GM18951 (cell line): ENCODE results near the gene TFPI.

Source experiments
- POLR2A ChIP-seq: IDR thresholded peaks from 4 replicates; pipeline ENCODE4 v1.6.1; 2011; ENCODE audit warnings: mild to moderate bottlenecking; ENCODE audit not compliant: insufficient read length, insufficient read depth; ENCODE audit errors: extremely low read depth
- in situ Hi-C: fragments of 300-500 bp; cut with MboI; formaldehyde crosslinking; loops from one replicate; pipeline ENCODE4 v1.12.0; 2022; ENCODE audit warnings: low sequenced_read_pairs, mixed read lengths, inconsistent platforms; ENCODE audit not compliant: unreplicated experiment

TFPI gene

GRCh38 chr2:187469538-187469937, 84.7 kb downstream of the TFPI start:
- in situ Hi-C loops, result loop anchor here (25.0 kb wide), 1 partner anchor 582 kb away; no protein-coding TSS in a partner anchor
- no peak for TF ChIP-seq POLR2A

- in situ Hi-C loops, result loop anchor here (25.0 kb wide), 1 partner anchor 581 kb away; no protein-coding TSS in a partner anchor
- no peak for TF ChIP-seq POLR2A
Observed at GRCh38 chr2:187468262-187468661, 86.0 kb downstream of the TFPI start.

- in situ Hi-C loops, result loop anchor here (25.0 kb wide), 1 partner anchor 579 kb away; no protein-coding TSS in a partner anchor
- no peak for TF ChIP-seq POLR2A
Observed at GRCh38 chr2:187466129-187466792, 88.0 kb downstream of the TFPI start.

- no peak for TF ChIP-seq POLR2A
- in situ Hi-C loops, result loop anchor here (25.0 kb wide), 1 partner anchor 576 kb away; no protein-coding TSS in a partner anchor
Observed at GRCh38 chr2:187462839-187463238, 91.4 kb downstream of the TFPI start.

- in situ Hi-C loops, result loop anchor here (25.0 kb wide), 1 partner anchor 574 kb away; no protein-coding TSS in a partner anchor
- TF ChIP-seq POLR2A, result no peak
Observed at GRCh38 chr2:187461294-187462261, 92.7 kb downstream of the TFPI start.

- in situ Hi-C loops, result loop anchor here (25.0 kb wide), 1 partner anchor 572 kb away; no protein-coding TSS in a partner anchor
- TF ChIP-seq POLR2A, result no peak
Observed at GRCh38 chr2:187459256-187459655, 95.0 kb downstream of the TFPI start.

- TF ChIP-seq POLR2A, result no peak
- in situ Hi-C loops, result loop anchor here (25.0 kb wide), 1 partner anchor 566 kb away; no protein-coding TSS in a partner anchor
Observed at GRCh38 chr2:187453078-187453641, 101.1 kb downstream of the TFPI start.

- in situ Hi-C loops, result loop anchor here (25.0 kb wide), 1 partner anchor 564 kb away; no protein-coding TSS in a partner anchor
Observed at GRCh38 chr2:187451510-187451909, 102.7 kb downstream of the TFPI start.

GRCh38 chr2:187447336-187447735, 106.9 kb downstream of the TFPI start:
- no peak for TF ChIP-seq POLR2A
- in situ Hi-C loops, result no loop called here

More at GRCh38 chr2:187451510-187451909, 102.7 kb downstream of the TFPI start:
- no peak for TF ChIP-seq POLR2A

GRCh38 chr2:187446711-187447110, 107.5 kb downstream of the TFPI start:
- no peak for TF ChIP-seq POLR2A
- in situ Hi-C loops, result no loop called here

GRCh38 chr2:187445051-187445450, 109.2 kb downstream of the TFPI start:
- in situ Hi-C loops, result no loop called here
- no peak for TF ChIP-seq POLR2A

- in situ Hi-C loops, result no loop called here
- TF ChIP-seq POLR2A, result no peak
Observed at GRCh38 chr2:187442778-187443177, 111.5 kb downstream of the TFPI start.

GRCh38 chr2:187442378-187442777, 111.9 kb downstream of the TFPI start:
- TF ChIP-seq POLR2A, result no peak
- in situ Hi-C loops, result no loop called here

- no peak for TF ChIP-seq POLR2A
- in situ Hi-C loops, result no loop called here
Observed at GRCh38 chr2:187440101-187440675, 114.0 kb downstream of the TFPI start.
